Loucy (cell line): ENCODE data around the gene IL33.

Source experiments
- H2AFZ ChIP-seq: fragments of 200-600 bp; sonication (generic); 2 replicates; pipeline ENCODE4 v1.6.0; 2016; ENCODE audit warnings: antibody characterized with exemption, mild to moderate bottlenecking, low read length, moderate library complexity
- H3F3A ChIP-seq: fragments of 200-600 bp; 2 replicates; pipeline ENCODE4 v1.6.0; 2016; ENCODE audit warnings: antibody characterized with exemption, low read depth, mild to moderate bottlenecking
- H3K27me3 ChIP-seq: fragments of 200-600 bp; sonication (generic); 2 replicates; pipeline ENCODE4 v1.6.1; 2014; ENCODE audit warnings: low read length, mild to moderate bottlenecking; ENCODE audit not compliant: insufficient read depth, poor library complexity, severe bottlenecking
- H3K36me3 ChIP-seq: fragments of 200-600 bp; sonication (generic); 2 replicates; pipeline ENCODE4 v1.6.1; 2016; ENCODE audit warnings: low read length; ENCODE audit not compliant: insufficient read depth
- H3K4me1 ChIP-seq: fragments of 200-600 bp; sonication (generic); 2 replicates; pipeline ENCODE4 v1.5.1; 2014; ENCODE audit warnings: low read length, mild to moderate bottlenecking; ENCODE audit not compliant: insufficient read depth, poor library complexity, severe bottlenecking
- H3K4me2 ChIP-seq: fragments of 200-600 bp; sonication (generic); 2 replicates; pipeline ENCODE4 v1.6.0; 2014; ENCODE audit warnings: antibody characterized with exemption, low read length, low read depth, mild to moderate bottlenecking; ENCODE audit not compliant: poor library complexity, severe bottlenecking
- H3K4me3 ChIP-seq: fragments of 200-600 bp; sonication (generic); 2 replicates; pipeline ENCODE4 v1.5.1; 2014; ENCODE audit warnings: low read length, mild to moderate bottlenecking, mixed read lengths; ENCODE audit not compliant: poor library complexity, severe bottlenecking
- H3K79me2 ChIP-seq: fragments of 200-600 bp; sonication (generic); 2 replicates; pipeline ENCODE4 v1.6.1; 2014; ENCODE audit warnings: low read length; ENCODE audit not compliant: insufficient read depth
- H3K9ac ChIP-seq: fragments of 200-600 bp; sonication (generic); 2 replicates; pipeline ENCODE4 v1.6.0; 2014; ENCODE audit warnings: mild to moderate bottlenecking, low read depth, low read length, moderate library complexity; ENCODE audit not compliant: poor library complexity, severe bottlenecking
- H3K9me2 ChIP-seq: fragments of 200-600 bp; sonication (generic); replicated peaks from 2 replicates; pipeline ENCODE4 v1.6.1; 2016; ENCODE audit warnings: low read depth, low read length, mixed read lengths
- H3K9me3 ChIP-seq: fragments of 200-600 bp; sonication (generic); 2 replicates; pipeline ENCODE4 v1.6.1; 2014; ENCODE audit warnings: mild to moderate bottlenecking, antibody characterized with exemption, low read length, low read depth; ENCODE audit not compliant: insufficient read depth
- H4K20me1 ChIP-seq: fragments of 200-600 bp; sonication (generic); 2 replicates; pipeline ENCODE4 v1.6.0; 2014; ENCODE audit warnings: antibody characterized with exemption, low read length, mild to moderate bottlenecking; ENCODE audit not compliant: insufficient read depth, poor library complexity, severe bottlenecking
- EZH2phosphoT487 ChIP-seq: fragments of 200-600 bp; IDR thresholded peaks from 2 replicates; pipeline ENCODE4 v1.6.1; 2018; ENCODE audit warnings: antibody characterized with exemption, mild to moderate bottlenecking, moderate library complexity, borderline replicate concordance
- TF ChIP-seq, protein P1 (sequence below): fragments of 200-600 bp; sonication (generic); conservative IDR thresholded peaks from 2 replicates; pipeline ENCODE4 v1.5.1; 2014; ENCODE audit warnings: mild to moderate bottlenecking, antibody characterized with exemption, low read length

Gene IL33

GRCh38 chr9:6301858-6302257 lies 86.3 kb downstream of the IL33 start:
- Histone ChIP-seq H2AFZ (no peak overlapping the region), H3K9me3 (no peaks in the 10 kb centered on the region), H3K27me3 (no peaks in the 10 kb centered on the region), H3K4me2 (no peak overlapping the region), H3K9me2 (no peaks in the 10 kb centered on the region), H3K9ac (no peak overlapping the region), H3K79me2 (no peaks in the 10 kb centered on the region), H3K36me3 (no peaks in the 10 kb centered on the region), H4K20me1 (no peaks in the 10 kb centered on the region), H3K4me3 (no peak overlapping the region), H3K4me1 (no peaks in the 10 kb centered on the region), H3F3A (no peaks in the 10 kb centered on the region)
- TF ChIP-seq, protein P1, sequence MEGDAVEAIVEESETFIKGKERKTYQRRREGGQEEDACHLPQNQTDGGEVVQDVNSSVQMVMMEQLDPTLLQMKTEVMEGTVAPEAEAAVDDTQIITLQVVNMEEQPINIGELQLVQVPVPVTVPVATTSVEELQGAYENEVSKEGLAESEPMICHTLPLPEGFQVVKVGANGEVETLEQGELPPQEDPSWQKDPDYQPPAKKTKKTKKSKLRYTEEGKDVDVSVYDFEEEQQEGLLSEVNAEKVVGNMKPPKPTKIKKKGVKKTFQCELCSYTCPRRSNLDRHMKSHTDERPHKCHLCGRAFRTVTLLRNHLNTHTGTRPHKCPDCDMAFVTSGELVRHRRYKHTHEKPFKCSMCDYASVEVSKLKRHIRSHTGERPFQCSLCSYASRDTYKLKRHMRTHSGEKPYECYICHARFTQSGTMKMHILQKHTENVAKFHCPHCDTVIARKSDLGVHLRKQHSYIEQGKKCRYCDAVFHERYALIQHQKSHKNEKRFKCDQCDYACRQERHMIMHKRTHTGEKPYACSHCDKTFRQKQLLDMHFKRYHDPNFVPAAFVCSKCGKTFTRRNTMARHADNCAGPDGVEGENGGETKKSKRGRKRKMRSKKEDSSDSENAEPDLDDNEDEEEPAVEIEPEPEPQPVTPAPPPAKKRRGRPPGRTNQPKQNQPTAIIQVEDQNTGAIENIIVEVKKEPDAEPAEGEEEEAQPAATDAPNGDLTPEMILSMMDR, result no peak
- TF ChIP-seq EZH2phosphoT487, result no peak

- Histone ChIP-seq H3K9ac (no peak overlapping the region), H3K27me3 (no peaks in the 10 kb centered on the region), H4K20me1 (no peaks in the 10 kb centered on the region), H3K4me3 (no peak overlapping the region), H2AFZ (no peak overlapping the region), H3K9me3 (no peaks in the 10 kb centered on the region), H3K4me2 (no peak overlapping the region), H3K36me3 (no peaks in the 10 kb centered on the region), H3K9me2 (no peaks in the 10 kb centered on the region), H3K79me2 (no peaks in the 10 kb centered on the region), H3K4me1 (no peaks in the 10 kb centered on the region), H3F3A (no peaks in the 10 kb centered on the region)
- TF ChIP-seq, protein P1, result no peak
- no peak for TF ChIP-seq EZH2phosphoT487
These were observed 86.8 kb downstream of the IL33 start for GRCh38 chr9:6302417-6302816.

- Histone ChIP-seq H3K9ac (no peak overlapping the region), H3K4me1 (no peaks in the 10 kb centered on the region), H3K79me2 (no peaks in the 10 kb centered on the region), H4K20me1 (no peaks in the 10 kb centered on the region), H3K4me2 (no peak overlapping the region), H2AFZ (no peak overlapping the region), H3K4me3 (no peak overlapping the region), H3K9me2 (no peaks in the 10 kb centered on the region), H3K9me3 (no peaks in the 10 kb centered on the region), H3K27me3 (no peaks in the 10 kb centered on the region), H3F3A (no peaks in the 10 kb centered on the region), H3K36me3 (no peaks in the 10 kb centered on the region)
- TF ChIP-seq, protein P1, result no peak
- no peak for TF ChIP-seq EZH2phosphoT487
These were observed 88.6 kb downstream of the IL33 start for GRCh38 chr9:6304232-6304631.
